HL-60 (cell line): Measurements from ENCODE around the gene ITGA4.

Source experiments
- DNase-seq, 2 experiments: peaks; one replicate each; pipeline ENCODE4 v3.0.0-alpha.2; 2010 to 2020; ENCODE audit warnings: low read depth in 1 of 2, low spot score in 1 of 2
- H3K27ac ChIP-seq: fragments of 250-450 bp; sonication (Bioruptor Pico); replicated peaks from 2 replicates; pipeline ENCODE4 v1.5.1; 2020; ENCODE audit warnings: mild to moderate bottlenecking, moderate library complexity
- H3K27me3 ChIP-seq: fragments of 250-450 bp; sonication (Bioruptor Pico); 2 replicates; pipeline ENCODE4 v1.5.1; 2021; ENCODE audit warnings: mild to moderate bottlenecking, moderate library complexity; ENCODE audit not compliant: insufficient read depth, poor library complexity, severe bottlenecking
- H3K4me3 ChIP-seq: replicated peaks from 2 replicates; pipeline ENCODE4 v1.5.1; 2011; ENCODE audit warnings: mild to moderate bottlenecking, control low read depth, low read length; ENCODE audit not compliant: insufficient read depth
- CTCF ChIP-seq: IDR thresholded peaks from one replicate; pipeline ENCODE4 v1.5.1; 2011; ENCODE audit warnings: low read length, control low read depth, inconsistent platforms; ENCODE audit not compliant: insufficient read depth
- GABPA ChIP-seq: IDR thresholded peaks from 2 replicates; pipeline ENCODE4 v1.6.1; 2012; ENCODE audit warnings: low read depth
- POLR2AphosphoS5 ChIP-seq: IDR thresholded peaks from 2 replicates; pipeline ENCODE4 v1.6.1; 2012; ENCODE audit warnings: low read depth
- SPI1 ChIP-seq: IDR thresholded peaks from 2 replicates; pipeline ENCODE4 v1.6.1; 2012; ENCODE audit warnings: low read depth, mild to moderate bottlenecking, borderline replicate concordance
- TF ChIP-seq, protein P1 (sequence below): IDR thresholded peaks from 2 replicates; pipeline ENCODE4 v1.6.1; 2012; ENCODE audit warnings: low read depth; ENCODE audit not compliant: insufficient replicate concordance

ITGA4 gene

DNA sequence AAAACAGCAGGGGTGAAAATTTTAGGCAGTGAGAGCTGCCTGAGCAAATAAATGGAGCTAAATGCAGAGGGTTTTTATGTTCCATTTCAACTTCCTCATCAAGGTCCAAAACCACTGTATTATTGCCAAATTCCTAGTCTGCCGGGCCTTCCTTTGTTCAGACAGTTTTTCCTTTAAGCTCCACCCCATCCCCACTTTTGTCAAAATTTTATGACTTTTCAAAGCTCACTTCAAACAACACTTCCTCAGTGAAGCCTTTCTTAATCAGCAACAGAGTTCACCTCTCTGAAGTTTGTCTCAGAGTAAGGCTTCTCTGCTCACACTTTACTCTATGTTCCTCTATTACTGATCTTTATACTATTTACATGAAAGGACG lies 118.5 kb downstream of the ITGA4 start:
- Histone ChIP-seq H3K27ac (peak overlapping the region; percentile 40), H3K27me3 (no peaks in the 10 kb centered on the region), H3K4me3 (no peak overlapping the region)
- DNase-seq = peak; percentile 21 to 66
- TF ChIP-seq SPI1 = peak; percentile 71; the same call in 1 of the 2 replicates
- no peak for TF ChIP-seq POLR2AphosphoS5

GRCh38 chr2:181576431-181576830 lies 119.2 kb downstream of the ITGA4 start:
- TF ChIP-seq, protein P1, sequence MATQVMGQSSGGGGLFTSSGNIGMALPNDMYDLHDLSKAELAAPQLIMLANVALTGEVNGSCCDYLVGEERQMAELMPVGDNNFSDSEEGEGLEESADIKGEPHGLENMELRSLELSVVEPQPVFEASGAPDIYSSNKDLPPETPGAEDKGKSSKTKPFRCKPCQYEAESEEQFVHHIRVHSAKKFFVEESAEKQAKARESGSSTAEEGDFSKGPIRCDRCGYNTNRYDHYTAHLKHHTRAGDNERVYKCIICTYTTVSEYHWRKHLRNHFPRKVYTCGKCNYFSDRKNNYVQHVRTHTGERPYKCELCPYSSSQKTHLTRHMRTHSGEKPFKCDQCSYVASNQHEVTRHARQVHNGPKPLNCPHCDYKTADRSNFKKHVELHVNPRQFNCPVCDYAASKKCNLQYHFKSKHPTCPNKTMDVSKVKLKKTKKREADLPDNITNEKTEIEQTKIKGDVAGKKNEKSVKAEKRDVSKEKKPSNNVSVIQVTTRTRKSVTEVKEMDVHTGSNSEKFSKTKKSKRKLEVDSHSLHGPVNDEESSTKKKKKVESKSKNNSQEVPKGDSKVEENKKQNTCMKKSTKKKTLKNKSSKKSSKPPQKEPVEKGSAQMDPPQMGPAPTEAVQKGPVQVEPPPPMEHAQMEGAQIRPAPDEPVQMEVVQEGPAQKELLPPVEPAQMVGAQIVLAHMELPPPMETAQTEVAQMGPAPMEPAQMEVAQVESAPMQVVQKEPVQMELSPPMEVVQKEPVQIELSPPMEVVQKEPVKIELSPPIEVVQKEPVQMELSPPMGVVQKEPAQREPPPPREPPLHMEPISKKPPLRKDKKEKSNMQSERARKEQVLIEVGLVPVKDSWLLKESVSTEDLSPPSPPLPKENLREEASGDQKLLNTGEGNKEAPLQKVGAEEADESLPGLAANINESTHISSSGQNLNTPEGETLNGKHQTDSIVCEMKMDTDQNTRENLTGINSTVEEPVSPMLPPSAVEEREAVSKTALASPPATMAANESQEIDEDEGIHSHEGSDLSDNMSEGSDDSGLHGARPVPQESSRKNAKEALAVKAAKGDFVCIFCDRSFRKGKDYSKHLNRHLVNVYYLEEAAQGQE = no peak
- TF ChIP-seq GABPA = no peak
- no peak for TF ChIP-seq POLR2AphosphoS5
- no peak for TF ChIP-seq SPI1
- no peak for TF ChIP-seq CTCF

GRCh38 chr2:181578829-181579228 lies 121.6 kb downstream of the ITGA4 start:
- no peak overlapping the region for H3K4me3 ChIP-seq
- TF ChIP-seq, protein P1 = no peak
- no peak for TF ChIP-seq CTCF
- no peak for TF ChIP-seq GABPA
- TF ChIP-seq POLR2AphosphoS5 = no peak
- TF ChIP-seq SPI1 = no peak
- H3K27ac ChIP-seq = no peak overlapping the region
- no peaks in the 10 kb centered on the region for H3K27me3 ChIP-seq
- DNase-seq = no peak

More at GRCh38 chr2:181576431-181576830, 119.2 kb downstream of the ITGA4 start:
- no peak for DNase-seq
- H3K4me3 ChIP-seq = no peak overlapping the region
- H3K27ac ChIP-seq = no peak overlapping the region
- H3K27me3 ChIP-seq = no peaks in the 10 kb centered on the region

DNA sequence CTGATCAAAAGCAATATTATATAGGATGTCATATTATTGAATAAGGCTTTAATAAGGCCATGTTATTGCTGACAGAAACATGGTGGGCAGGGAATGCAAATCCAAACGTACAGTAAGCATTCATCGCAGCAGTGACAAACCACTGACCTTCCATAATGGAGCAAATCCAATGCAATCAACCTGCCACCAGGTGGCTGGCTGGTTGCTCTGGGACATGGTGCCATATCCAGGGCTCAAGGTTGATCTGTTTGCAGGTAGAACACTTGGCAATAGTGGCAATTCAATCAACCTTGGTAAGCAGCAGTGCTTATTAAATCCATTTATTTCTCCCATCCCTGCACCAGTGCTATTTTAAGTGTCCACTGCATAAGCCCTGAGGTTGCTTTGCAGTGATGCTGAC lies 124.3 kb downstream of the ITGA4 start:
- H3K27me3 ChIP-seq = no peaks in the 10 kb centered on the region
- DNase-seq = no peak

More for the DNA sequence above, 124.3 kb downstream of the ITGA4 start:
- no peak overlapping the region for H3K27ac ChIP-seq
- TF ChIP-seq GABPA = no peak
- no peak for TF ChIP-seq POLR2AphosphoS5
- TF ChIP-seq SPI1 = no peak
- TF ChIP-seq, protein P1 = no peak
- no peak for TF ChIP-seq CTCF
- no peak overlapping the region for H3K4me3 ChIP-seq
